DND-41 (cell line): ENCODE results near the gene ZKSCAN4.

Experiments used
- EZH2 ChIP-seq: IDR thresholded peaks from 3 replicates; pipeline ENCODE4 v1.6.1; 2012; ENCODE audit warnings: borderline replicate concordance, low read depth, mild to moderate bottlenecking, moderate library complexity, low read length, inconsistent platforms; ENCODE audit not compliant: severe bottlenecking
- TF ChIP-seq, protein P1 (sequence below): IDR thresholded peaks from 2 replicates; pipeline ENCODE4 v1.5.1; 2012; ENCODE audit warnings: borderline replicate concordance, low read length, moderate library complexity, mild to moderate bottlenecking; ENCODE audit not compliant: poor library complexity, severe bottlenecking; ENCODE audit errors: extremely low read depth

DNA sequence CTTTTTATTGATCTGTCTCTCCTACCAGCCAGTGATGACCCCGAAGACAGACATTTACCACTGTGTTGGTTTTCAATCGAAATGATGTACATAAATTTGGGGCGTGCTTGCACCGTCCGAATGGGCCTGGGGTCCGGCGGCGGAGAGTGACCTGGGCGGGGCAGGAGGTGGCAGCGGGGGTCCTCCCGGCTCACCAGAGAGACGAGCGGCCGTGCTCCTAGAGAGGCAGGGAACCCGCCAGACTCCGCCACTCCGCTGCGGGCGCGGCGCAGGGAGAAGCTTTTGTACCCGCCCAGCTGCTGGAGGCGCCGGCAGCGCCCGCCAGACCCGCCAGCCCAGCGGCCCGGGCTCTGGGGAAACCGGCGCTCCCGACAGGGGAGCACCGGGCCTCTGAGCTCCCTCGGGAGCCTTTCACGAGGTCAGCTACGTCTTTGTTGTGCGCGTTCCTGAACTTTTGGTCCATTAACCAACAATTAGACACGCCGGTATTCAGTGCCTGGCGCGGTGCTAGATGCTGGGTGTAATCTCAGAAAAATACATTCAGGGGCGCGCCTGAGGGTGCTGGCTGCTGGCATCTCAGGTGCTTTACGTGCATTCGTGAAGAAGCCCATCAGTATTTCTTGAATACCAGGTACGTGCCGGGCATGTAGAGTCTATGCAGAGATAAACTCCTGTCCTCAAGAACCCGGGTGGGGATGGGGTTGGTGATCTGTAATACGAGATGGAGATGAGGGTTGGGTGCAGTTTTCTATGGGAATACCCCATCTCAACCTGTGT lies 29.4 kb upstream of the ZKSCAN4 start, which contains the start of gene PGBD1:
- TF ChIP-seq, protein P1, sequence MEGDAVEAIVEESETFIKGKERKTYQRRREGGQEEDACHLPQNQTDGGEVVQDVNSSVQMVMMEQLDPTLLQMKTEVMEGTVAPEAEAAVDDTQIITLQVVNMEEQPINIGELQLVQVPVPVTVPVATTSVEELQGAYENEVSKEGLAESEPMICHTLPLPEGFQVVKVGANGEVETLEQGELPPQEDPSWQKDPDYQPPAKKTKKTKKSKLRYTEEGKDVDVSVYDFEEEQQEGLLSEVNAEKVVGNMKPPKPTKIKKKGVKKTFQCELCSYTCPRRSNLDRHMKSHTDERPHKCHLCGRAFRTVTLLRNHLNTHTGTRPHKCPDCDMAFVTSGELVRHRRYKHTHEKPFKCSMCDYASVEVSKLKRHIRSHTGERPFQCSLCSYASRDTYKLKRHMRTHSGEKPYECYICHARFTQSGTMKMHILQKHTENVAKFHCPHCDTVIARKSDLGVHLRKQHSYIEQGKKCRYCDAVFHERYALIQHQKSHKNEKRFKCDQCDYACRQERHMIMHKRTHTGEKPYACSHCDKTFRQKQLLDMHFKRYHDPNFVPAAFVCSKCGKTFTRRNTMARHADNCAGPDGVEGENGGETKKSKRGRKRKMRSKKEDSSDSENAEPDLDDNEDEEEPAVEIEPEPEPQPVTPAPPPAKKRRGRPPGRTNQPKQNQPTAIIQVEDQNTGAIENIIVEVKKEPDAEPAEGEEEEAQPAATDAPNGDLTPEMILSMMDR: peak; percentile 23
- no peak for TF ChIP-seq EZH2
